HG03175 (cell line): ENCODE data around the gene PTGR3.

Experiments used
- ATAC-seq: cut with Tn5 transposase; IDR thresholded peaks from one replicate; pipeline ENCODE4 v1.9.1; 2021; ENCODE audit warnings: mild to moderate bottlenecking, moderate library complexity; ENCODE audit not compliant: unreplicated experiment

The PTGR3 gene, protein sequence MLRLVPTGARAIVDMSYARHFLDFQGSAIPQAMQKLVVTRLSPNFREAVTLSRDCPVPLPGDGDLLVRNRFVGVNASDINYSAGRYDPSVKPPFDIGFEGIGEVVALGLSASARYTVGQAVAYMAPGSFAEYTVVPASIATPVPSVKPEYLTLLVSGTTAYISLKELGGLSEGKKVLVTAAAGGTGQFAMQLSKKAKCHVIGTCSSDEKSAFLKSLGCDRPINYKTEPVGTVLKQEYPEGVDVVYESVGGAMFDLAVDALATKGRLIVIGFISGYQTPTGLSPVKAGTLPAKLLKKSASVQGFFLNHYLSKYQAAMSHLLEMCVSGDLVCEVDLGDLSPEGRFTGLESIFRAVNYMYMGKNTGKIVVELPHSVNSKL

DNA sequence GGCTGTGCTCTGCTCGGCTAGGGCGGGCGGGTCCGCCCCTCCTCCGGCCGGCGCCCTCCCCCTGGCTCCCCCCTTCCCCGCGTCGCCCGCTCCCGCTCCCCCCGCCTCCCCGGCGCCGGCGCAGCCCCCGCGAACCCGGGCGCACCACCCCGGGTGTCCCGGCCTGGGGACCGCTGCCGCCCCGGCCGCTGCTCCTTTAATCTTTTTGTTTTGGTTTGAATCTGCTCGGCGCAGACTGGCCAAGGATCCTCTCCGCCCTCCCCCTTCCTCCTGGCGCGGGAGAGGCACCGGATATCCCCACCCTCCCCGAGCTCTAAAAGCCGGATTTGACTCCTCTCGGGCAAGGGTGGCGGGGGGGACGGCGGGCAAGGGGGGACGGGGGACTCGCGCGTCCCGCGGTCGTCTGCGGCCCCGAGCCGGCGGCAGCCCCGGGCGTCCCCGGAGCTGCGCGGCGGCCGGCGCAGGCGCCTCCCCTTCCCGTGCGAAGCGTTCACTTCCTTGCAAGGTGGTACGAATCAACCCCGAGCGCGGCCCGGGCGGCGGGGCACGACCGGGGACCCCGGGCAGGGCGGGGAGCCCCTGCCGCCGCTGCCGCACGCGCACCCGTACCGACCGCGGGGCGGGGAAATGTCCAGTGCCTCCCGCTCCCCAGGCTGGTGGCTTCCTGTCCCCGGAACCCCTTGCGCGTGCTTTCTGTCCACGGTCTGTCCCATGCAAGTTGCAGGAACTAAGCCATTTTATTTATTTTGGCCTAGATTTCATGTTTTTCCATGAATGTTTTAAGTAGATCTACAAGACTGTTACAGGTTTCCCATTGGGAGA is at the start of gene PTGR3:
PTGR3 (minus strand) TSS at position 11 of the 822 bp plus-strand sequence. CDS start 81 bp downstream, outside the sequence.
- ATAC-seq = peak; percentile 46

GRCh38 chr18:75257605-75258004 is 48.7 kb upstream of the PTGR3 start:
- no peak for ATAC-seq

- no peak for ATAC-seq
Measured at GRCh38 chr18:75256376-75256775, 47.4 kb upstream of the PTGR3 start.

- ATAC-seq = no peak
Measured at GRCh38 chr18:75255094-75255493, 46.2 kb upstream of the PTGR3 start.

GRCh38 chr18:75253784-75254183 is 44.8 kb upstream of the PTGR3 start:
- ATAC-seq = no peak

DNA sequence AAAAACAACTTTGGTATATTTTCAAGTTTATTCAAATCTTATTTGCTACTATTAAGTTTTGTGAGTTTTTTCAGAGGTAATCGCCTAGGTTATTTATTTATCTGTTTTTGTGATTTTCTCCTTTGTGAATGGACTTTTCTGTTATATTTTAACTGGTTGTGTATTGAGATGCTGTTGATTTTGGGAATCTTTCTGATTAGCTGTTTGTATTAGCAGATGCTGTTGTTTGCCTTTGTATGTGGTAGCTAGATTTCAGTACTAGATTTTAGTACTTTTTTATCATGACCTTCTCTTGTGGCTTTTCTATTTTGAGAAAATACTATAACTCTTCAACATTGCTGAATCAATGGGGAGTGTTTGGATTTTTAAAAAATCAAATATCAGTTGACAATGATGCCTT is 44.1 kb upstream of the PTGR3 start:
- no peak for ATAC-seq

- no peak for ATAC-seq
Measured at GRCh38 chr18:75252136-75252535, 43.2 kb upstream of the PTGR3 start.

DNA sequence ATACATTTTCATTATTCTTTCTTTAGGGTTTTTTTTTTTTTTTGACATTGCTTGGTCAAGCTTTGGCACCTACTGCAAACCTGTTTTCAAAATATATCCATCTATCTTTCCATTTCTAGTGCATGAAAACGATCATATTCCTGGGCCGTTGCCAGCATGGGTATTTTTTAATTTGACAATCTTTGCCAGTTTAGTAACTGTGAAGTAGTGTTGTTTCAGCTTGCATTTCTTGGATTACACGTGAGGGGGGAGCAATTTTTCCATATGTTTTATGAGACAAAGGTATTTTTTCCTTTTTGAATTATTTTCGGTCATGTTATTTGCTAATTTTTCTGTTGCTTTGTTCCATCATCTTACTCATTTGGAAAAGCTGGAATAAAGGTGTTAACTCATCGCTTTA is 42.5 kb upstream of the PTGR3 start:
- ATAC-seq = no peak

DNA sequence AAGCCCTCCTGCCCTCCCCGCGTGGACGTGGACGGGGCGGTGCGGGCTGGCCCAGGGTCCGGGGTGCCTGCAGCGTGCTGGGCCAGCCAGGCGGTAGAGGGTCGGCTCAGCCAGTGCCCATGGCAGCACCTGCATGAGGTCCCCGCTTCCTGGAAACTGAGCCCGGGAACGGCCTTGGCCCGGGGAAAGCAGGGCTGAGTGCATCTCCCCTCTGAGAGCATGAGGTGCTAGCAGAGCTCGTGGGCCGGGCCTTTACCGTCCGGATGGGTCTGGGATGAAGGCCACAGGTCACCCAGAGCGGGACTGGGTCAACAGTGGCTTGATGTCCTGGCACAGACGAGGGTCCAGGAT is 41.5 kb upstream of the PTGR3 start:
- ATAC-seq = no peak

- no peak for ATAC-seq
Measured at GRCh38 chr18:75249672-75250470, 40.9 kb upstream of the PTGR3 start.

DNA sequence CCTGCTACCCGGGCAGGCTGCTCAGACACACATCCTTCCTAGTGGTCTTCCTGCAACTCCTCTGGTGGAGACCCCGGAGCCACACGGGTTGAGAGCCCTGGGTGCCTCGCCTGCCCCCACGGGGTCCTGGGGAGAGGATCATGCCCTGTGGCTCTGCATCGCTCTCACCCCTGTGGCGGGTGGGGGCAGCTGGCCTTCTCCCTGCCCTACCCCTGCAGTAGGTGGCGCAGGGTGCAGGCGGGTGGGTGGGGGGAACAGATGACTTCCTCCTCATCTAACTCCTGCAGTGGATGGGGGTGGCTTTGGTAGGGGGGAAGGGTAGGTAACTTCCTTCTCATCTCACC is 40.2 kb upstream of the PTGR3 start:
- no peak for ATAC-seq

DNA sequence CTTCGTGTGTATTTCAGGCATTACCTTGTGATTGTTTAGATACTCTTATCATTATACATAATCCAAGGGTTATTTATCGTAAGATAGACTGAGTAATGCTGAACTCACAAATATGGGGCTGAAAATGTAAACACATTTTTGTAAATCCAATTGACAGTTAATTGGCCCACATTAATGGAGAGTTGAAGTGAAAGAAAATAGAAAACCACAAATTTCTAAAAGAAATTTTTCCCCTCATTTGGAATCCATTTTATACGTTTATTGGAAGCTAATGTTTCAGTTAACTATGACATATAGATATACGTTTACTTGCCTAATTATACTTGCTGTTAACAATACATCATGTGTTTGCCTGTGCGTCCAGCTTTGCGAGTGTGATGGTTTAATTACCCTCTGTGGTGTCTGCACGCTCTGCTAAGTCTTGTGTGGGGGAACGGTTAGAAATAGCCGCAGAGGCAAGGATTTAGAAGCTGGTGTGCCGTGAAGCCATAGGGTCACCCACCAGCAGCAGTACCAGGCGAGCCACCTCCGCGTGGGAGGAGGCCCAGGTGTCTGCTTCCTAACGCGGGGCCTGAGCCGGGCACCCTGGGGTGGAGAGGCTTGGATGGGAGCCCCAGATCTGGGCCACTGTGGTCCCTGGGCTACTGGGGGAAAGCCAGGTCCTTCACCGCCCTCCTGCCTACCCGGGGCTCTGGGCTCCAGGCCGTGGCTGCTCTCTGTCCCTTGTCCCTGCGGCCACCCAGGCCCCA is 39.7 kb upstream of the PTGR3 start:
- ATAC-seq = no peak

DNA sequence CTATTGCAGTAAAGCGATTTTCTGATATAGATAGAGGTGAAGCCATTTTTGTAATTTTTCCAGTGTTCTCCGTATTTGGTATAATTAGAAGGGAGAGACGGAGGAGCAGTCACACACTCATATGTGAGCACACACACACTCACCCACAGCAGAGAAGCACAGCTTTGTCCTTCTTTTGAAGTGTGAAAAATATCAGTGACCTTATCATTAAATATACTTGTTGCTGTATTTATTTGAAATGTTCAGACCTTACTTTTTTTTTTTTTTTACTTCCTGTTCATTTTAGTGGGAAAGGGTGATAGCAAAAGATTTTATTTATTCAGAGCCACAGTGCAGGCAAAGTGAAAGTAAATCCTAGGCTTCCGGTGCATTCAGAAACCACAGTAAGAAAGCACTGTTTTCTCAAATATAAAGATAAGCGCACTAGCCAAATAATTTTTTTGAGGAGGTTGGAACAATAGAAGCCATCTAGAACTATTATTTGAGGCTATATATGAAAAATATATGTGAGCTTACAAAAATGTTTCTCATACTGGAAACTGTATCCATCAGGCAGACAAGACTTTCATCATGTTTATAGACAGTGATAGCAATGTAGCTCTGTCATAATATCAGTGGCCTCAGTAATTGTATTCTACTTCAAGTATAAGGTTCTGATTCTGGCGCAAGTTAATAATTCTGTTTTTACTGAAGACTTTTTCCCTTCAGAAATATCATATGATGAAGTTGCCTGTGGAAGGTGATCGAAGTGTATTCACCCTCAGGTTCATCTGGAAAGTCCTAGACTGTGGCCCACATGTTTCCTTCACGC is 38.9 kb upstream of the PTGR3 start:
- ATAC-seq = peak; percentile 50

DNA sequence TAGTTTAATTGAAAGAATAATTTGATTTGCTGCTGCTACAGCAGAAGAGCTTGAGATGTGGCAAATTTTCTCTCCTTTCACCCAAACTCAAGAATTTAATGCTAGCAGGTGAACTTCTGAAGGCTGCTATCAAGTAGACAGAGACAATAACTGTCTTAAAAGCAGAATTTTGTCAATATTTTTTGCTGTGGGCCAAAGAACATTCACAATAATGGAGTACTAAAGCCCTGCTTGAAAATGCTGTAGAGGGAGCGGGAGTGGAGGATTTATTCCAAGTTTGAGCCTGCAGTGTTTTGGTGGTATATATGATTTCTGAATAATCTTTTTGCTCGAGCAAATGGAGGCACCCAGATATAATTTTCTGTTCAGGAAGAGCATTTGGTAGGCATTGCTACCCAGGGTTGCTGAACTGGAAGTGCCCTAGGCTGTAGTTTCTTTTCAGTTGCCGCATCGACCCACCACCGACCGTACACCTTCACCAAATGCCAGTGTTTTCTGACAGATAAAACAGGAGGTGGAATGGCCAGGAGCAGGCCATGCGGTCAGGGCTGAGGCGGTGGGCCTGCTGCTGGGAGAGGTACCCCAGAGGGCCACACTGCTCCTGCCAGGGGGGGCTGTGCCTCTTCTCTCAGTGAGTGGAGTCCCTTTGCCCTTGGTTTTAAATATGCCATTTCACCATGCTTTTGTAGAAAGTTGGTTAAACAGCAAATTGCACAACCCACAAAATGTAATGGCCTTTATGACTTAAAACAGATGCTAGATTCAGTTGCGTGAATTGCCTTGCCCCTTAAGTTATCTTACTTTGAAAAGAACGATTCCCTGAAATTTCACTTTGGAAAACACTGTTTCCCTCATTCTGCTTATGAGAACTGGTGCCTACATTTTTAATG is 38.0 kb upstream of the PTGR3 start:
- no peak for ATAC-seq

DNA sequence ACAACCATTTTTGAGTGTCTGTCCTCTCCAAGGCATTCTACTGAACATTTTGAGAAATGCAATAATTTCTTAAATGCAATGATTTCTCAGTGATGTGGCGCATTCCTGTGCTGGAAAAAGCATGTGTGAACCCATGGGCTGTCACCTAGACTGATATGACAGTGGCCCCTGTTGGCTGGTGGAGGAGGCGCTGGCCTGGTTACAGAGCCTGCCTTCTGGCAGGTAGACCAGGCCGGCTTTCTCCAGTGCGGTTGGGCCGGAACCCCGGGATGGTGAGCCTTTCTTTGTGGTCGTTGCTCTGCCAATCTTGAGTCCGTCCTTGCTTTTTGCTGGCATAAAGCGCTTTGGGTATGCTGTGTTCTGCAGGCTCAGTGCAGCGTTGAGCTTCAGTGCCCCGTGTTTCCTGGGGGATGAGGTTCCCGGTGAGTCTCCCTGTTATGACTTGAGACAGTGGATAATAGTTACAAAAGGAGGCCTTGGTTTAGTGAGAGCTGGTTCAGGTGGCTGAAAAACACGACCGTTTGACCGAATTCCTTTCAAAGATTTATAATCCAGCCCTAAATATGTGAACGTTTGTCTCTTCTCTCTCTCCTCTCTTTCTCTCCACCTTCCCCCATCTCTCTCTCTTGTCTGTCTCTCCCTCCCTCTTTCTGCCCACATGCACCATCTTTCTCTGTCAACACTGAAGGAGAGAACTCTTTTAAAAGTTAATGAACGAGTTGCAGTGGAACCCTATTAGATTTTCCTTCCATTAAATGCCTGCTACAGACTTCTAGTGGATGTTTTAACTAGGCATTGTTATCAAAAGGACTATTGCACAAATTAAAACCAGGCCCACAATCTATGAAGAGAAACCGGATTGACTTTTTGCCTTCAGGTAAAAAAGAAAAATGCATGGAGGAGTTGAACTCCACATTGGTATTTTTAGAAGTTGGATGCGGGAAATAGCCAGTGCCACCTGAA is 35.7 kb upstream of the PTGR3 start:
- ATAC-seq = no peak

- no peak for ATAC-seq
Measured at GRCh38 chr18:75241705-75242104, 32.8 kb upstream of the PTGR3 start.

DNA sequence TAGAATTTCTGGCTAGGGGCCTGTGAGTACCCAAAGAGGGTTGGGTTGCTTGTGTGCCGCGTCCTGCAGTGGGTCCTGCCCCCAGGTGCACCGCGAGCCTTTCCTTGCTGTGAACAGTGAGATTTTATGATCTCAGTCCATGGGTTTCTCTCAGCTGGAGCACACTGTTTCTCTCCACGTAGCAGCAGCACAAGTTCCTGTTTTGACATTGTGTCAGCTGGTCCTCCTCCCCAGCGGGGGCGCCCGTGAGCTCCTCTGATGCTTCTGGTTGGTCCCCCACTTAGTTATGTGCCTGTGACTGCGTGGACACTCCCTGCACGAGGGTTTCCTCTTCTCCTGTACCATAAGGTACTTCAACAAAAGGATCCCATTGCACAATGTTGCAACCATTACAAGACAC is 31.5 kb upstream of the PTGR3 start:
- ATAC-seq = no peak

DNA sequence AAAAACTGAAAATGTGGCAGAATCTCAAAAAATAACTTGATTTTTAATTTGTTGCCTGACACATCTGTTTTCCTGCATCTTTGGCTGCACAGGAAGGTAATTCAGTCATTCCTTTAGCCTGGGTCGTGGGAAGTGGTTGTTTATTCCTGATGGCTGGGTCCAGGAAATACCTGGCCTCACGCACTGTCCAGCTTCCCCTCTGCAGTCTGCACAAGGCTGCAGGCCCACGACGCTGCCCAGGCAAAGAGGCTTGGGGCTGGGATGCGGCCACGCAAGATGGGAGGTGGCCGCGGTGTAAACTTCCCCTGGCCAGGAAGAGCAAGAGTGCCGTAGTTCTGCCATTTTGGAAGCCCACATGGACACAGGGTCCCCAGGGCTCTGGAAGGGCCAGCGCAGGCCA is 29.8 kb upstream of the PTGR3 start:
- ATAC-seq = no peak
